K562 (cell line): Measurements from ENCODE around the gene RHAG. TPM values are rescaled to one million over a fixed set of nuclear protein-coding genes. Genes with fewer than 3 reads are reported as not detected.
A peak's percentile ranks its signal among the peaks of the same experiment; 100 is the strongest.

Source experiments
- BRCA1 ChIP-seq, 2 experiments: fragments of 450-650 bp in 1 of 2; sonication (generic) in 1 of 2; formaldehyde crosslinking in 1 of 2; IDR thresholded peaks; 2 replicates each; pipeline versions ENCODE4 v1.5.0 to v1.6.1; 2017 to 2020; ENCODE audit warnings: mild to moderate bottlenecking in 1 of 2, missing genetic modification reagents in 1 of 2
- CHCHD3 ChIP-seq: fragments of 250-450 bp; sonication (Bioruptor Pico); IDR thresholded peaks from 2 replicates; pipeline ENCODE4 v2.1.2; 2022; ENCODE audit warnings: mild to moderate bottlenecking
- CHD2 ChIP-seq: IDR thresholded peaks from 2 replicates; pipeline ENCODE4 v1.6.1; 2011; ENCODE audit warnings: low read depth, low read length
- KAT2B ChIP-seq: IDR thresholded peaks from one replicate; pipeline ENCODE4 v1.6.1; 2012; ENCODE audit warnings: low read depth, mild to moderate bottlenecking, control low read depth, inconsistent platforms, low read length, moderate library complexity
- KAT8 ChIP-seq: fragments of 450-650 bp; IDR thresholded peaks from 2 replicates; pipeline ENCODE4 v1.6.1; 2016; ENCODE audit warnings: low read depth, mild to moderate bottlenecking
- MCM7 ChIP-seq, 2 experiments: fragments of 450-650 bp; IDR thresholded peaks; 2 replicates each; pipeline ENCODE4 v1.6.1; 2016 to 2018
- MYBL2 ChIP-seq, 2 experiments: fragments of 450-650 bp in 1 of 2; sonication (generic) in 1 of 2; formaldehyde crosslinking in 1 of 2; IDR thresholded peaks; 2 replicates each; pipeline versions ENCODE4 v1.6.1 to v1.8.1; 2017 to 2022; ENCODE audit warnings: borderline replicate concordance in 1 of 2, inconsistent platforms in 1 of 2, low read depth in 1 of 2, mild to moderate bottlenecking in 1 of 2, missing genetic modification reagents in 1 of 2, moderate library complexity in 1 of 2
- NFYB ChIP-seq: IDR thresholded peaks from 2 replicates; pipeline ENCODE4 v1.6.1; 2011; ENCODE audit warnings: mild to moderate bottlenecking, moderate library complexity; ENCODE audit not compliant: insufficient read length; ENCODE audit errors: extremely low read depth
- OTX1 ChIP-seq: fragments of 450-650 bp; formaldehyde crosslinking; IDR thresholded peaks from 2 replicates; pipeline ENCODE4 v1.4.0; 2022; ENCODE audit warnings: mild to moderate bottlenecking
- STAT5B ChIP-seq: fragments of 250-450 bp; sonication (Bioruptor Pico); IDR thresholded peaks from 2 replicates; pipeline ENCODE4 v1.8.0; 2021; ENCODE audit warnings: mild to moderate bottlenecking, inconsistent platforms
- ZFP30 ChIP-seq: fragments of 250-450 bp; sonication (Bioruptor Pico); IDR thresholded peaks from 2 replicates; pipeline ENCODE4 v1.8.0; 2022; ENCODE audit warnings: moderate library complexity, mild to moderate bottlenecking, inconsistent platforms, borderline replicate concordance
- ZNF217 ChIP-seq: sonication (generic); formaldehyde crosslinking; IDR thresholded peaks from 2 replicates; pipeline ENCODE4 v1.8.0; 2022; ENCODE audit warnings: mild to moderate bottlenecking, missing genetic modification reagents
- ZSCAN29 ChIP-seq: fragments of 450-650 bp; IDR thresholded peaks from 2 replicates; pipeline ENCODE4 v1.6.1; 2017
- polyA plus RNA-seq, 8 experiments: library from polyadenylated mRNA; depleted of rRNA in 4 of 8; stranded (reverse) in 5 of 8; unstranded in 3 of 8; fragments of >200 nt; fragmentation: Nextera tagmentation in 2 of 8; fragmentation: Illumina TruSeq in 1 of 8; extraction: Ambion mirVana in 2 of 8; extraction: Trizol in 1 of 8; gene quantifications; 2 replicates each; pipeline versions ENCODE4 v1.2.1 to v1.2.3, GENCODE V29; 2011 to 2014; ENCODE audit warnings: inconsistent platforms in 1 of 8, missing spikeins in 1 of 8
- total RNA-seq, 7 experiments: library from RNA; depleted of rRNA in 6 of 7; stranded (reverse); fragments of >200 nt in 6 of 7; fragmentation: Illumina TruSeq in 2 of 7; extraction: Trizol in 2 of 7; gene quantifications; 2 replicates each; pipeline versions ENCODE4 v1.2.1 to v1.2.3, GENCODE V29; 2011 to 2021; ENCODE audit warnings: low replicate concordance in 1 of 7
- TF ChIP-seq, protein P1 (sequence below): fragments of 200-600 bp; sonication (generic); IDR thresholded peaks from one replicate; pipeline ENCODE4 v1.6.1; 2012; ENCODE audit warnings: mild to moderate bottlenecking, low read depth, low read length, inconsistent platforms
- TF ChIP-seq, protein P2 (sequence below): IDR thresholded peaks from 2 replicates; pipeline ENCODE4 v1.6.1; 2011; ENCODE audit warnings: borderline replicate concordance, low read depth, mild to moderate bottlenecking, moderate library complexity, low read length; ENCODE audit not compliant: insufficient read depth, poor library complexity, severe bottlenecking

Gene RHAG
- total and polyA plus RNA-seq, 9 of the 15 experiments (the other 6 are each of a cell fraction or from before 2014, with no cell fraction given), result 290 to 1,202 (median 505) TPM

DNA sequence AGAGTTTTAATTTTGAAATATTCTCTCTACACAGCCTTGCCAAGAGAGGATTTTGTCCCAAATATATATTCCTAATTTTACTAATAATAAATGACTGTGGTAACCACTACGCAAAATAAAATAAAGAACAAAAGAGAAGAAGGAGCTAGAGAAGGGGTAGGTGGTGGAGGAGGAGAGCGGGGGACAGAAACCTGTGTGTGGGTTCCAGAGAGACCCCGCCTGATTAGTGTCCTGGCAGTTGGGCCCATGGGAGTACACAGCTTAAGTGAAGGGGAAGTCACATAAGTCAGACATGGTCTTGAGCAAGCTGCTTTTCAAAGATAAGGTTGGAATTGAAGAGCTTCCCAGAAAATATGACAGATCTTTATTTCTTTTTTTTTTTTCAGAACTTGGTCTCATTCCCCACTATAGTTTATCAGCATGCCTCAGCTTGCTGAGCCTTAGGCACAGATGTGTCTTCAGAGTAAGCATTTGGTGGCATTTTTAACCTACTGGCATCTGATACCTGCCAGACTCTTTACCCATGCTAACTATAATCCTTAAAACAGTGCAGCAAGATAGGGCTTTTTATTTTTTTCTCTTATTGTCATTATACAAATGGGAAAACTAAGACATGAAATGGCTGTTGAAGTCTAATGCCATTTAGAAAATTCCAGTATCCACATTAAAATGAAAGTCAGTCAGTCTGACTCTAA is 9.6 kb upstream of the RHAG start (continued):
- TF ChIP-seq BRCA1 (IDR thresholded peaks at IDR 0.05) (no peak), BRCA1 (CRISPR knock-in tag; IDR thresholded peaks at IDR 0.05) (no peak), KAT2B (no peak), CHD2 (no peak), STAT5B (CRISPR knock-in tag) (no peak), MYBL2 (IDR thresholded peaks at IDR 0.05; ENCODE audit: low read depth) (peak; percentile 74), MYBL2 (CRISPR knock-in tag; IDR thresholded peaks at IDR 0.05; ENCODE audit: borderline replicate concordance) (no peak), KAT8 (no peak), ZFP30 (CRISPR knock-in tag) (no peak), MCM7 (IDR thresholded peaks at IDR 0.05) (no peak), OTX1 (CRISPR knock-in tag) (peak; percentile 69; the same call in 1 of the 2 replicates), CHCHD3 (CRISPR knock-in tag) (no peak), NFYB (no peak), ZSCAN29 (no peak), ZNF217 (CRISPR knock-in tag) (no peak)
- TF ChIP-seq, protein P1, sequence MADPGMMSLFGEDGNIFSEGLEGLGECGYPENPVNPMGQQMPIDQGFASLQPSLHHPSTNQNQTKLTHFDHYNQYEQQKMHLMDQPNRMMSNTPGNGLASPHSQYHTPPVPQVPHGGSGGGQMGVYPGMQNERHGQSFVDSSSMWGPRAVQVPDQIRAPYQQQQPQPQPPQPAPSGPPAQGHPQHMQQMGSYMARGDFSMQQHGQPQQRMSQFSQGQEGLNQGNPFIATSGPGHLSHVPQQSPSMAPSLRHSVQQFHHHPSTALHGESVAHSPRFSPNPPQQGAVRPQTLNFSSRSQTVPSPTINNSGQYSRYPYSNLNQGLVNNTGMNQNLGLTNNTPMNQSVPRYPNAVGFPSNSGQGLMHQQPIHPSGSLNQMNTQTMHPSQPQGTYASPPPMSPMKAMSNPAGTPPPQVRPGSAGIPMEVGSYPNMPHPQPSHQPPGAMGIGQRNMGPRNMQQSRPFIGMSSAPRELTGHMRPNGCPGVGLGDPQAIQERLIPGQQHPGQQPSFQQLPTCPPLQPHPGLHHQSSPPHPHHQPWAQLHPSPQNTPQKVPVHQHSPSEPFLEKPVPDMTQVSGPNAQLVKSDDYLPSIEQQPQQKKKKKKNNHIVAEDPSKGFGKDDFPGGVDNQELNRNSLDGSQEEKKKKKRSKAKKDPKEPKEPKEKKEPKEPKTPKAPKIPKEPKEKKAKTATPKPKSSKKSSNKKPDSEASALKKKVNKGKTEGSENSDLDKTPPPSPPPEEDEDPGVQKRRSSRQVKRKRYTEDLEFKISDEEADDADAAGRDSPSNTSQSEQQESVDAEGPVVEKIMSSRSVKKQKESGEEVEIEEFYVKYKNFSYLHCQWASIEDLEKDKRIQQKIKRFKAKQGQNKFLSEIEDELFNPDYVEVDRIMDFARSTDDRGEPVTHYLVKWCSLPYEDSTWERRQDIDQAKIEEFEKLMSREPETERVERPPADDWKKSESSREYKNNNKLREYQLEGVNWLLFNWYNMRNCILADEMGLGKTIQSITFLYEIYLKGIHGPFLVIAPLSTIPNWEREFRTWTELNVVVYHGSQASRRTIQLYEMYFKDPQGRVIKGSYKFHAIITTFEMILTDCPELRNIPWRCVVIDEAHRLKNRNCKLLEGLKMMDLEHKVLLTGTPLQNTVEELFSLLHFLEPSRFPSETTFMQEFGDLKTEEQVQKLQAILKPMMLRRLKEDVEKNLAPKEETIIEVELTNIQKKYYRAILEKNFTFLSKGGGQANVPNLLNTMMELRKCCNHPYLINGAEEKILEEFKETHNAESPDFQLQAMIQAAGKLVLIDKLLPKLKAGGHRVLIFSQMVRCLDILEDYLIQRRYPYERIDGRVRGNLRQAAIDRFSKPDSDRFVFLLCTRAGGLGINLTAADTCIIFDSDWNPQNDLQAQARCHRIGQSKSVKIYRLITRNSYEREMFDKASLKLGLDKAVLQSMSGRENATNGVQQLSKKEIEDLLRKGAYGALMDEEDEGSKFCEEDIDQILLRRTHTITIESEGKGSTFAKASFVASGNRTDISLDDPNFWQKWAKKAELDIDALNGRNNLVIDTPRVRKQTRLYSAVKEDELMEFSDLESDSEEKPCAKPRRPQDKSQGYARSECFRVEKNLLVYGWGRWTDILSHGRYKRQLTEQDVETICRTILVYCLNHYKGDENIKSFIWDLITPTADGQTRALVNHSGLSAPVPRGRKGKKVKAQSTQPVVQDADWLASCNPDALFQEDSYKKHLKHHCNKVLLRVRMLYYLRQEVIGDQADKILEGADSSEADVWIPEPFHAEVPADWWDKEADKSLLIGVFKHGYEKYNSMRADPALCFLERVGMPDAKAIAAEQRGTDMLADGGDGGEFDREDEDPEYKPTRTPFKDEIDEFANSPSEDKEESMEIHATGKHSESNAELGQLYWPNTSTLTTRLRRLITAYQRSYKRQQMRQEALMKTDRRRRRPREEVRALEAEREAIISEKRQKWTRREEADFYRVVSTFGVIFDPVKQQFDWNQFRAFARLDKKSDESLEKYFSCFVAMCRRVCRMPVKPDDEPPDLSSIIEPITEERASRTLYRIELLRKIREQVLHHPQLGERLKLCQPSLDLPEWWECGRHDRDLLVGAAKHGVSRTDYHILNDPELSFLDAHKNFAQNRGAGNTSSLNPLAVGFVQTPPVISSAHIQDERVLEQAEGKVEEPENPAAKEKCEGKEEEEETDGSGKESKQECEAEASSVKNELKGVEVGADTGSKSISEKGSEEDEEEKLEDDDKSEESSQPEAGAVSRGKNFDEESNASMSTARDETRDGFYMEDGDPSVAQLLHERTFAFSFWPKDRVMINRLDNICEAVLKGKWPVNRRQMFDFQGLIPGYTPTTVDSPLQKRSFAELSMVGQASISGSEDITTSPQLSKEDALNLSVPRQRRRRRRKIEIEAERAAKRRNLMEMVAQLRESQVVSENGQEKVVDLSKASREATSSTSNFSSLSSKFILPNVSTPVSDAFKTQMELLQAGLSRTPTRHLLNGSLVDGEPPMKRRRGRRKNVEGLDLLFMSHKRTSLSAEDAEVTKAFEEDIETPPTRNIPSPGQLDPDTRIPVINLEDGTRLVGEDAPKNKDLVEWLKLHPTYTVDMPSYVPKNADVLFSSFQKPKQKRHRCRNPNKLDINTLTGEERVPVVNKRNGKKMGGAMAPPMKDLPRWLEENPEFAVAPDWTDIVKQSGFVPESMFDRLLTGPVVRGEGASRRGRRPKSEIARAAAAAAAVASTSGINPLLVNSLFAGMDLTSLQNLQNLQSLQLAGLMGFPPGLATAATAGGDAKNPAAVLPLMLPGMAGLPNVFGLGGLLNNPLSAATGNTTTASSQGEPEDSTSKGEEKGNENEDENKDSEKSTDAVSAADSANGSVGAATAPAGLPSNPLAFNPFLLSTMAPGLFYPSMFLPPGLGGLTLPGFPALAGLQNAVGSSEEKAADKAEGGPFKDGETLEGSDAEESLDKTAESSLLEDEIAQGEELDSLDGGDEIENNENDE, result no peak
- TF ChIP-seq, protein P2, sequence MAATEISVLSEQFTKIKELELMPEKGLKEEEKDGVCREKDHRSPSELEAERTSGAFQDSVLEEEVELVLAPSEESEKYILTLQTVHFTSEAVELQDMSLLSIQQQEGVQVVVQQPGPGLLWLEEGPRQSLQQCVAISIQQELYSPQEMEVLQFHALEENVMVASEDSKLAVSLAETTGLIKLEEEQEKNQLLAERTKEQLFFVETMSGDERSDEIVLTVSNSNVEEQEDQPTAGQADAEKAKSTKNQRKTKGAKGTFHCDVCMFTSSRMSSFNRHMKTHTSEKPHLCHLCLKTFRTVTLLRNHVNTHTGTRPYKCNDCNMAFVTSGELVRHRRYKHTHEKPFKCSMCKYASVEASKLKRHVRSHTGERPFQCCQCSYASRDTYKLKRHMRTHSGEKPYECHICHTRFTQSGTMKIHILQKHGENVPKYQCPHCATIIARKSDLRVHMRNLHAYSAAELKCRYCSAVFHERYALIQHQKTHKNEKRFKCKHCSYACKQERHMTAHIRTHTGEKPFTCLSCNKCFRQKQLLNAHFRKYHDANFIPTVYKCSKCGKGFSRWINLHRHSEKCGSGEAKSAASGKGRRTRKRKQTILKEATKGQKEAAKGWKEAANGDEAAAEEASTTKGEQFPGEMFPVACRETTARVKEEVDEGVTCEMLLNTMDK, result no peak
